NCI-H2107 treated with DMSO at 0.1 percent for 48 hours (cell line): ENCODE data around the gene ZNF784.

Source experiments
- DNase-seq: peaks from one replicate; lab custom pipeline; 2025; ENCODE audit not compliant: unreplicated experiment; lab: John Stamatoyannopoulos, UW

Gene ZNF784

DNA sequence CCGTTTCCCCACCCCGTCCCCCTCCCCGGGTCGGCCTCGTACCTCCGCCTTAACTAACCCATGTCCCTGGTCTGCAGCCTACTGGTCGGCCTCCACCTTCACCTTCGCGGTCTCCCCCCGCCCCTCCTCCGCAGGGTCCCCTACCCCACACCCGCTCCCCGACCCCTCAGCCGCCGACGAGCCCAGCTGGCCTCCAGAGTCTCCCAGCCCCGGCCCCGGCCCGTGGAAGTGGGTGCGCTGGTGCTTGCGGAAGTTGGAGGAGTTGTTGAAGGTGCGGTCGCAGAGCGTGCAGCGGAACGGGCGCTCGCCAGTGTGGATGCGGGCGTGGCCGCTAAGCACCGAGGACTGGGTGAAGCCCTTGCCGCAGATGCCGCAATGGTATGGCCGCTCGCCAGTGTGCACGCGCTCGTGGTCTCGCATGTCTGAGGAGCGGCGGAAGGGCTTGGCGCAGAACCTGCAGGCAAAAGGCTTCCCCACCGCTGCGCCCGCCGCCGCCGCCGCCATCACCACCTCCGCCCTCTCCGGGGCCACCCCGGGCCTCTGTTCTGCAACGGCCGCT, 2.6 kb downstream of the ZNF784 start:
- no peak for DNase-seq

GRCh38 chr19:55621205-55621672, 3.1 kb downstream of the ZNF784 start:
- no peak for DNase-seq

GRCh38 chr19:55620410-55621204, 3.8 kb downstream of the ZNF784 start:
- DNase-seq: no peak

DNA sequence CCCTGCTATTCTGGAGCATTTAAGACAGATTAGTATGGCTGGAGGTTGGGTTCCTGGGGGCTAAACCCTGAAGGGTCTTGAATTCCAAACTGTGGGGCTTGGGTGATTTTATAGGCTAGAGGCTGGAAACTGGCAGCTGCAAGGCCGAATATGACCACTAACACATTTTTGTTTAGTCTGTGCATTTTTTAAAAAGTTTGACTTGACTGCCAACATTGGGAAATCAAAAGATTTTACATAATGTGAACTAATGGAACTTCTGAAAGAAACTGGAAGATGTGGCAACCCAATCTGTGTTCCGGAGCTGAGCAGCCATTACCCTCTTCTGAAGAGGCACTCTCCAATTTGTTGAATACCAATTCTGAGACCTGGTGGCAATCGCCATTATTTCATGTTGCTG, 5.1 kb downstream of the ZNF784 start:
- DNase-seq: no peak

GRCh38 chr19:55618426-55618825, 5.9 kb downstream of the ZNF784 start:
- no peak for DNase-seq

- no peak for DNase-seq
Measured at GRCh38 chr19:55617426-55617825, 6.9 kb downstream of the ZNF784 start.

DNA sequence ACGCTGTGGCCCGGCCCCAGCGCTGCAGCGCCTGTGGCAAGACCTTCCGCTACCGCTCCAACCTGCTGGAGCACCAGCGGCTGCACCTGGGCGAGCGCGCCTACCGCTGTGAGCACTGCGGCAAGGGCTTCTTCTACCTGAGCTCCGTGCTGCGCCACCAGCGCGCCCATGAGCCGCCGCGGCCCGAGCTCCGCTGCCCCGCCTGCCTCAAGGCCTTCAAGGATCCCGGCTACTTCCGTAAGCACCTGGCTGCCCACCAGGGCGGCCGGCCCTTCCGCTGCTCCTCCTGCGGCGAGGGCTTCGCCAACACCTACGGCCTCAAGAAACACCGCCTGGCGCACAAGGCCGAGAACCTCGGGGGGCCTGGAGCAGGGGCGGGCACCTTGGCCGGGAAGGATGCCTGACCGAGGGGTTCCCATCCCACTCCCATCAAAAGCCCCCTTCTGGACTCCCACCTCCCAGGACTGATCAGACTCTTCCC, 7.9 kb downstream of the ZNF784 start:
- DNase-seq: no peak

DNA sequence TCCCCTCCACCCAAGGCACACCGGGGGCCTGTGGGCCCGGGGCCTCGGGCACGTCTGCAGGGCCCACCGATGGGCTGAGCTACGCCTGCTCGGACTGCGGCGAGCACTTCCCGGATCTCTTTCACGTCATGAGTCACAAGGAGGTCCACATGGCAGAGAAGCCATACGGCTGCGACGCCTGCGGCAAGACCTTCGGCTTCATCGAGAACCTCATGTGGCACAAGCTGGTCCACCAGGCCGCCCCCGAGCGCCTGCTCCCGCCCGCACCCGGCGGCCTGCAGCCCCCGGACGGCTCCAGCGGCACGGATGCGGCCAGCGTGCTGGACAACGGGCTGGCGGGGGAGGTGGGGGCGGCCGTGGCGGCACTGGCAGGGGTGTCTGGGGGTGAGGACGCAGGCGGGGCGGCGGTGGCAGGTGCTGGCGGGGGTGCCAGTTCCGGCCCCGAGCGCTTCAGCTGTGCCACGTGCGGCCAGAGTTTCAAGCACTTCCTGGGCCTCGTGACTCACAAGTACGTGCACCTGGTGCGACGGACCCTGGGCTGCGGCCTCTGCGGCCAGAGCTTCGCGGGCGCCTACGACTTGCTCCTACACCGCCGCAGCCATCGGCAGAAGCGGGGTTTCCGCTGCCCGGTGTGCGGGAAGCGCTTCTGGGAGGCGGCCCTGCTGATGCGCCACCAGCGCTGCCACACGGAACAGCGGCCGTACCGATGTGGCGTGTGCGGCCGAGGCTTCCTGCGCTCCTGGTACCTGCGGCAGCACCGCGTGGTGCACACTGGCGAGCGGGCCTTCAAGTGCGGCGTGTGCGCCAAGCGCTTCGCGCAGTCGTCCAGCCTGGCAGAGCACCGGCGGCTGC, 8.6 kb downstream of the ZNF784 start:
- DNase-seq: no peak

DNA sequence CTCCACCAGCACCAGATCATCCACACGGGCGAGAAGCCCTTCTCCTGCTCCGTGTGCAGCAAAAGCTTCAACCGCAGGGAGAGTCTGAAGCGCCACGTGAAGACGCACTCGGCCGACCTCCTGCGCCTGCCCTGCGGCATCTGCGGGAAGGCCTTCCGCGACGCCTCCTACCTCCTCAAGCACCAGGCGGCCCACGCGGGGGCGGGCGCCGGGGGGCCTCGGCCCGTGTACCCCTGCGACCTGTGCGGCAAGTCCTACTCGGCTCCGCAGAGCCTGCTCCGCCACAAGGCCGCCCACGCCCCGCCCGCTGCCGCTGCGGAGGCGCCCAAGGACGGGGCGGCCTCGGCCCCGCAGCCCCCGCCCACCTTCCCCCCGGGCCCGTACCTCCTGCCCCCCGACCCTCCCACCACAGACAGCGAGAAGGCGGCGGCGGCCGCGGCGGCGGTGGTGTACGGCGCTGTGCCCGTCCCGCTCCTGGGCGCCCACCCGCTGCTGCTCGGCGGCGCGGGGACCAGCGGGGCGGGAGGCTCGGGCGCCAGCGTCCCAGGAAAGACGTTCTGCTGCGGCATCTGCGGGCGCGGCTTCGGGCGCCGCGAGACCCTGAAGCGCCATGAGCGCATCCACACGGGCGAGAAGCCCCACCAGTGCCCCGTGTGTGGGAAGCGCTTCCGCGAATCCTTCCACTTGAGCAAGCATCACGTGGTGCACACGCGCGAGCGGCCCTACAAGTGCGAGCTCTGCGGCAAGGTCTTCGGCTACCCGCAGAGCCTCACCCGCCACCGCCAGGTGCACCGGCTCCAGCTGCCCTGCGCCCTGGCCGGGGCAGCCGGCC, 9.4 kb downstream of the ZNF784 start:
- no peak for DNase-seq

- no peak for DNase-seq
Measured at GRCh38 chr19:55613930-55614710, 10.2 kb downstream of the ZNF784 start.

DNA sequence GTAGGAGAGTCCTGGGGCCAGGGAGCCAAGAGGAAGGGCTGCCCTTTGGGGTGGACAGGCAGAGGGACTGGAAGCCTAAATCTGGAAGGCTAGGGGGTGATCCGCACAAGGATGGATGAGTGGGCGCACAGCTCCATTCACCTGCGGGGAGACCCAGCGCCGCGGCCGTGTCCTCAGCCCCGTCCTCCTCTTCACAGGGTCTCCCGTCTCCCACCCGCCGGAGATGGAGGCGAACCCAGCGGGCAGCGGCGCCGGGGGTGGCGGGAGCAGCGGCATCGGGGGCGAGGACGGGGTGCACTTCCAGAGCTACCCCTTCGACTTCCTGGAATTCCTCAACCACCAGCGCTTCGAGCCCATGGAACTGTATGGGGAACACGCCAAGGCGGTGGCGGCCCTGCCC, 11.0 kb downstream of the ZNF784 start:
- no peak for DNase-seq

- no peak for DNase-seq
Measured at GRCh38 chr19:55611983-55612645, 12.3 kb downstream of the ZNF784 start.

GRCh38 chr19:55611300-55611982, 12.9 kb downstream of the ZNF784 start:
- DNase-seq: no peak

GRCh38 chr19:55609326-55609725, 15.0 kb downstream of the ZNF784 start:
- DNase-seq: no peak

- DNase-seq: no peak
Measured at GRCh38 chr19:55606817-55607216, 17.5 kb downstream of the ZNF784 start.

DNA sequence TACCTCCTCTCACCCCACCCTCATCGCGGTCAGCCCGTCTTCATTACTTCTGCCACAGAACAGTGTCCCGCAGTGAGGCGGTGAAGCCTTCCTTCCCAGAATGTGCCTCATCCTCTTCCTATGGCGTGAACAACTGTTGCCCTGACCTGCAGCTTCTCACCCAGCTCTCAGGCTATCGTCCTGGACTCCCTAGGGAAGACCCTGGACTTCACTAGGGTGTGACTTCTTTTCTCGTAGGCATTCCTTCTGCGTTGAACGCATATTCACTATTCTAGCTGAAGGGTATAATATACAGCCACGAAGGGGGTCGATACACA, 17.9 kb downstream of the ZNF784 start:
- DNase-seq: no peak

DNA sequence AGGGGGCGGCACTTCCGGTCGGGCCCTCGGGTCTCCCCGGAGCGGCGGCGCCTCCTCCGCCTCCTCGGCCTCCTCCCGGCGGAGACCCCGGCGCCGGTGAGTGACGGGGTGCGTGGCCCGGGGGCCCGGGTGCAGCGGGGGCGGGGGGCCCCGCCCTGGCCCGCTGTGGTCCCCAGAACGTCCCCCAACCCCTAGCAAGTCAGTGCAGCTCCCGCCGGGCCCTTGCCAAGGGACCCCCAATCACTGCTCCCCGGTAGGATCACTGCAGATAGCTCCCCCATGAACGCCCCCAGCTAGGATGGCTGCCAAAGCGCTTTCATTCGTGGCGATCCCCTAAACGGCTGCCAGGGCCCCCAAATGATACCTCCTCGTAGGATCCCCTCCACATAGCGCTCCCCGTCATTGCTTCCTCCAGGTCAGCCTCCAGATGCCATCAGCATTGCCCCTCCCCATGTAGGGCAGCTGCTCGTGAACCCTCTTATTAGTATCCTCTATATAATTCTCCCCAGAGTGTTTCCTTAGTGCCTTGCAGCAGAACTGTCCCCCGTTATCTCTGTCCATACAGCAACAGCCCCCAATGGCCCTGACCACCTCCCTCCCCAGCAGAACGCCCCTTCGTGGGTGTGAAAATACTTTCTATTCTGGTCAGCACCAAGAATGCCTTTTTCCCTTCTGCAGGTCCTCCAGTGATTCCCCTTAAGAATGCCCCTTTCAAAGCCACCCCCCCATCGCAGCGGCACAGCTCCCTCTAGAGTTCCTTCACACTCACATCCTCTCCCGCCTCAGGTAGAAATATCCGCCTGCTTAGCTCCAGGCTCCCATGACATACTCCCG, 18.5 kb downstream of the ZNF784 start, which contains the start of gene ZNF865:
Gene ZNF865 (plus strand): TSS at position 11 of the 834 bp plus-strand sequence. CDS start 7,972 bp downstream, outside the sequence.
- peak; percentile 54 for DNase-seq

DNA sequence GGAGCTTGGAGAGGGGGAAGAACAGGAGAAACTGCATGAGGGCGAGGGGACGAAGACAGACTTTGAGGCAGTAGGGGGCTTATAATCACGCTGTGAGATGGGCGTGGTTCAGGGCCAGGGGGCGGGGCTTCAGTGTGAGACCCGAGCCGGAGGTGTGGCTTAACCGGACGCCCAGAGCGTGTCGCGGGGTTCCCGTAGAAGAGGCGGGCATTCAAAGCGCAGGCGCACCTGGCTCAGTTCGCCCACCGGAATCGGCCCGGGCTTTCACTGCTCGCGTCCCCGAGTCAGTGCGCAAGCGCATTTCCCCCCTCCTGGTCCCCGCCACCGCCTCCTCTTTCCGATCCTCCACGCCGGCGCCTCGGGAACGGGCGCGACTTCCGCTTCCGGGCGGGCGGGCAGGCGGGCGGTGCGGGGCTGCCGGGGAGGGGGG, 19.1 kb downstream of the ZNF784 start:
- DNase-seq: peak; percentile 93
